Neural crest cell (in vitro differentiated cells): ENCODE measurements around the gene RBMS3. TPM values are rescaled to one million over a fixed set of nuclear protein-coding genes. Genes with fewer than 3 reads are reported as not detected.

Experiments
- DNase-seq: peaks from one replicate; pipeline ENCODE4 v3.0.0; 2021; ENCODE audit warnings: low read depth, mixed read lengths, low spot score
- H3K27ac Mint-ChIP-seq: one replicate; pipeline ENCODE4 v1.8.0; 2021; ENCODE audit warnings: mild to moderate bottlenecking, mixed read lengths; ENCODE audit not compliant: unreplicated experiment
- H3K27me3 Mint-ChIP-seq: 2 replicates; pipeline ENCODE4 v1.8.0; 2021; ENCODE audit warnings: low read depth, mild to moderate bottlenecking, mixed read lengths
- H3K36me3 Mint-ChIP-seq: 2 replicates; pipeline ENCODE4 v1.8.0; 2021; ENCODE audit warnings: low read depth, mild to moderate bottlenecking, mixed read lengths
- H3K4me1 Mint-ChIP-seq: 2 replicates; pipeline ENCODE4 v1.8.0; 2021; ENCODE audit warnings: mixed read lengths
- H3K4me3 Mint-ChIP-seq: one replicate; pipeline ENCODE4 v1.8.0; 2021; ENCODE audit warnings: mild to moderate bottlenecking, mixed read lengths
- H3K9me3 Mint-ChIP-seq: 2 replicates; pipeline ENCODE4 v1.8.0; 2021; ENCODE audit warnings: mixed read lengths
- CTCF ChIP-seq: fragments of 200-600 bp; sonication (generic); conservative IDR thresholded peaks from 2 replicates; pipeline ENCODE4 v1.5.0; 2021; ENCODE audit warnings: antibody characterized with exemption, mild to moderate bottlenecking
- total RNA-seq: library from RNA; stranded (reverse); gene quantifications from 2 replicates; pipeline ENCODE4 v1.2.1, GENCODE V29; 2021

The RBMS3 gene
- total RNA-seq, 1 donor from 2014 or later, result 35.4 TPM

GRCh38 chr3:29502771-29503170 is 221.9 kb downstream of the RBMS3 start:
- H3K9me3 Mint-ChIP-seq, result peaks cover 14% of the 10 kb centered on the region
- DNase-seq, result no peak
- H3K4me1 Mint-ChIP-seq, result peaks cover 10% of the 10 kb centered on the region
- H3K4me3 Mint-ChIP-seq, result no peak overlapping the region
- no peak for TF ChIP-seq CTCF
- no peaks in the 10 kb centered on the region for H3K27me3 Mint-ChIP-seq
- H3K27ac Mint-ChIP-seq, result no peak overlapping the region
- peaks cover 29% of the 10 kb centered on the region for H3K36me3 Mint-ChIP-seq

- H3K36me3 Mint-ChIP-seq, result peaks cover 30% of the 10 kb centered on the region
- no peaks in the 10 kb centered on the region for H3K27me3 Mint-ChIP-seq
- DNase-seq, result no peak
- H3K4me1 Mint-ChIP-seq, result peaks cover 10% of the 10 kb centered on the region
- no peak overlapping the region for H3K4me3 Mint-ChIP-seq
- TF ChIP-seq CTCF, result no peak
- no peak overlapping the region for H3K27ac Mint-ChIP-seq
- peaks cover 14% of the 10 kb centered on the region for H3K9me3 Mint-ChIP-seq
Observed at GRCh38 chr3:29503314-29503713, 222.4 kb downstream of the RBMS3 start.

GRCh38 chr3:29503958-29504357 is 223.1 kb downstream of the RBMS3 start:
- no peak for TF ChIP-seq CTCF
- Mint-ChIP-seq H3K4me1 (peaks cover 10% of the 10 kb centered on the region), H3K27ac (no peak overlapping the region), H3K4me3 (no peak overlapping the region), H3K9me3 (peaks cover 17% of the 10 kb centered on the region), H3K36me3 (peaks cover 37% of the 10 kb centered on the region), H3K27me3 (no peaks in the 10 kb centered on the region)
- DNase-seq, result no peak

- DNase-seq, result no peak
- peaks cover 35% of the 10 kb centered on the region for H3K36me3 Mint-ChIP-seq
- H3K4me1 Mint-ChIP-seq, result peaks cover 10% of the 10 kb centered on the region
- no peak for TF ChIP-seq CTCF
- no peak overlapping the region for H3K4me3 Mint-ChIP-seq
- H3K9me3 Mint-ChIP-seq, result peaks cover 16% of the 10 kb centered on the region
- H3K27me3 Mint-ChIP-seq, result no peaks in the 10 kb centered on the region
- no peak overlapping the region for H3K27ac Mint-ChIP-seq
Observed at GRCh38 chr3:29506502-29506901, 225.6 kb downstream of the RBMS3 start.

- TF ChIP-seq CTCF, result no peak
- H3K4me3 Mint-ChIP-seq, result no peak overlapping the region
- no peak overlapping the region for H3K27ac Mint-ChIP-seq
- H3K9me3 Mint-ChIP-seq, result peaks cover 5% of the 10 kb centered on the region
- H3K36me3 Mint-ChIP-seq, result peaks cover 11% of the 10 kb centered on the region
- DNase-seq, result no peak
- no peaks in the 10 kb centered on the region for H3K27me3 Mint-ChIP-seq
- peaks cover 27% of the 10 kb centered on the region for H3K4me1 Mint-ChIP-seq
Observed at GRCh38 chr3:29511701-29512100, 230.8 kb downstream of the RBMS3 start.

GRCh38 chr3:29512641-29513040 is 231.8 kb downstream of the RBMS3 start:
- Mint-ChIP-seq H3K27me3 (no peaks in the 10 kb centered on the region), H3K36me3 (peaks cover 11% of the 10 kb centered on the region), H3K4me1 (peaks cover 27% of the 10 kb centered on the region), H3K9me3 (peaks cover 5% of the 10 kb centered on the region), H3K27ac (no peak overlapping the region), H3K4me3 (no peak overlapping the region)
- no peak for TF ChIP-seq CTCF
- DNase-seq, result no peak
